NB4 (cell line): ENCODE measurements around the gene WIF1.
A peak's percentile ranks its signal among the peaks of the same experiment; 100 is the strongest.

Experiments
- DNase-seq: peaks from one replicate; pipeline ENCODE4 v3.0.0; 2010; ENCODE audit warnings: low read depth
- H3K4me3 ChIP-seq: one replicate; pipeline ENCODE4 v1.5.1; 2011; ENCODE audit warnings: mild to moderate bottlenecking, low read depth, low read length, moderate library complexity
- MYC ChIP-seq: IDR thresholded peaks from 2 replicates; pipeline ENCODE4 v1.6.1; 2011; ENCODE audit warnings: low read depth, low read length
- POLR2A ChIP-seq: IDR thresholded peaks from 2 replicates; pipeline ENCODE4 v1.6.1; 2011; ENCODE audit warnings: mild to moderate bottlenecking; ENCODE audit not compliant: insufficient read length; ENCODE audit errors: extremely low read depth
- TF ChIP-seq, protein P1 (sequence below): IDR thresholded peaks from one replicate; pipeline ENCODE4 v1.5.1; 2012; ENCODE audit warnings: low read depth, low read length
- TF ChIP-seq, protein P2 (sequence below): IDR thresholded peaks from 2 replicates; pipeline ENCODE4 v1.6.1; 2011; ENCODE audit warnings: low read depth, low read length

The WIF1 gene

DNA sequence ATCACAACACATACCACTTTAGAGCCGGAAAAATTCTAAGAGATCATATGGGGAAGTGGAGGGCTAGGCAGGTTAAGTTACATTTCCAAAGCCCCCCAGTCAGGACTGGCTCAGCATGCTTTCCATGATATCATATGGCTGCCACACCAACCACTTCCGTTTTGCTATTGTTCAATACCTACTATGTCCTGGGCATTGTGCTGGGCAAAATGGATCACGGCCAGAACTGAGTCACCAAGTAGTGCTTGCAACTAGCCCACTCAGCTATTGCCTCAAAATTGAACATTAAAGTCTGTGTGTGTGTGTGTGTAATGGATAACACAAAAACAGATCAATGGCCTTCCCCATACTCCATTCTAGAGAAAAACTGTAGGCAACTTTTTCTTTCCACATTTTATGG, 22.7 kb downstream of the WIF1 start:
- DNase-seq = peak; percentile 12
- H3K4me3 ChIP-seq = no peak overlapping the region
- no peak for TF ChIP-seq POLR2A
- TF ChIP-seq, protein P1, sequence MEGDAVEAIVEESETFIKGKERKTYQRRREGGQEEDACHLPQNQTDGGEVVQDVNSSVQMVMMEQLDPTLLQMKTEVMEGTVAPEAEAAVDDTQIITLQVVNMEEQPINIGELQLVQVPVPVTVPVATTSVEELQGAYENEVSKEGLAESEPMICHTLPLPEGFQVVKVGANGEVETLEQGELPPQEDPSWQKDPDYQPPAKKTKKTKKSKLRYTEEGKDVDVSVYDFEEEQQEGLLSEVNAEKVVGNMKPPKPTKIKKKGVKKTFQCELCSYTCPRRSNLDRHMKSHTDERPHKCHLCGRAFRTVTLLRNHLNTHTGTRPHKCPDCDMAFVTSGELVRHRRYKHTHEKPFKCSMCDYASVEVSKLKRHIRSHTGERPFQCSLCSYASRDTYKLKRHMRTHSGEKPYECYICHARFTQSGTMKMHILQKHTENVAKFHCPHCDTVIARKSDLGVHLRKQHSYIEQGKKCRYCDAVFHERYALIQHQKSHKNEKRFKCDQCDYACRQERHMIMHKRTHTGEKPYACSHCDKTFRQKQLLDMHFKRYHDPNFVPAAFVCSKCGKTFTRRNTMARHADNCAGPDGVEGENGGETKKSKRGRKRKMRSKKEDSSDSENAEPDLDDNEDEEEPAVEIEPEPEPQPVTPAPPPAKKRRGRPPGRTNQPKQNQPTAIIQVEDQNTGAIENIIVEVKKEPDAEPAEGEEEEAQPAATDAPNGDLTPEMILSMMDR = no peak
- TF ChIP-seq MYC = no peak

DNA sequence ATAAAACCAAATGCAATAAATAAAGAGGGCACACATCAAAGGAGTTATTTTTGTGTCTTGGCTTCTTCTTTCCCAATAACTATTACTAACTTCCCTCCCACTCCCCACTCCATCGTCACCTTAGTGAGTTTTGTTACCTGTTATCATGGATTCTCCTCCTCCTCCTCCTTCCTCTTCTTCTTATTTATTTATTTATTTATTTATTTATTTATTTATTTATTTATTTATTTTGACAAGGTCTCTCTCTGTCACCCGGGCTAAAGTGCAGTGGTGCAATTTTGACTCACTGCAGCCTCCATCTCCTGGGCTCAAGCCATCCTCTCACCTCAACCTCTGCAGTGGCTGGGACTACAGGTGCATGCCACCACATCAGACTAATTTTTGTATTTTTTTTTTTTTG, 26.4 kb downstream of the WIF1 start:
- DNase-seq = no peak
- H3K4me3 ChIP-seq = no peak overlapping the region
- TF ChIP-seq MYC (no peak), POLR2A (no peak)
- TF ChIP-seq, protein P2, sequence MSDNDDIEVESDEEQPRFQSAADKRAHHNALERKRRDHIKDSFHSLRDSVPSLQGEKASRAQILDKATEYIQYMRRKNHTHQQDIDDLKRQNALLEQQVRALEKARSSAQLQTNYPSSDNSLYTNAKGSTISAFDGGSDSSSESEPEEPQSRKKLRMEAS = no peak
- TF ChIP-seq, protein P1 = no peak

DNA sequence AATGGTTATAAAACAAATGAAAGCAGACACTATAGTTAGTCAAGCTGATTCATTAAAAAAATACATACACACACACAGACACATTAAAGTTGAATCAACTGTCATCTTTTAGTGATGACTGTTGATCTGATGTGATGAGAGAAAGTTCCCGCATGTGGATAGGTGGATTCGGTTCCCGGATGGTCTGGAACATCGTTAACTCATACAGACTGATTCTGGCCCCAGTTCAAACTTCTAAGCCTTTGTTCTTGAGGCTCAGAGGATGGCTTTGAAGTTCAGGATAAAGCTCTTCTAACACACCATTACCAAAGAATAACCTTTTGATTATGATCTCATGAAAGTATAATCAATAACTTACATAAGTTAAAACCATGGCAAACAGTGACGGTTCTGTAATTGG, 27.5 kb downstream of the WIF1 start:
- DNase-seq = no peak
- TF ChIP-seq, protein P1 = no peak
- TF ChIP-seq MYC = no peak
- no peak for TF ChIP-seq POLR2A
- TF ChIP-seq, protein P2 = no peak

DNA sequence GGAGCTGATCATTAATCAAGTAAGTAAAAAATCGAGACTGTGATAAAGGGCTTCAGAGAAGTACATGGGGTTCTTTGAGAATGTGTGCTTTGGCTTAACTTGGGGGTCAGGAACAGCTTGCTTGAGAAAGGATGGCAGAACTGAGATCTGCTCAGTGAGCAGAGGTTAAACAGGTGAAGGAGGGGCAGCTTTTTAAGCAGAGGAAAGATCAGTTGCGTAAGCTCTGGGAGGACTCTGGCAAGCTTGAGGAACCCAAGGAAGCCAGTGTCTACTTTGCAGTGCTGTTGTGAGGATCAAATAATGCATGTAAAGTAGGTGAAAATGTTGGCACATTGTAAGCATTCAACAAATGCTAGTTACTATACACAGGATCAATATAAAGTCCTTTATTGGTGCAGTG, 30.6 kb downstream of the WIF1 start:
- TF ChIP-seq MYC (no peak), POLR2A (no peak)
- TF ChIP-seq, protein P2 = no peak
- TF ChIP-seq, protein P1 = no peak
- H3K4me3 ChIP-seq = no peak overlapping the region
- no peak for DNase-seq

More for the DNA sequence above, 27.5 kb downstream of the WIF1 start:
- no peak overlapping the region for H3K4me3 ChIP-seq

DNA sequence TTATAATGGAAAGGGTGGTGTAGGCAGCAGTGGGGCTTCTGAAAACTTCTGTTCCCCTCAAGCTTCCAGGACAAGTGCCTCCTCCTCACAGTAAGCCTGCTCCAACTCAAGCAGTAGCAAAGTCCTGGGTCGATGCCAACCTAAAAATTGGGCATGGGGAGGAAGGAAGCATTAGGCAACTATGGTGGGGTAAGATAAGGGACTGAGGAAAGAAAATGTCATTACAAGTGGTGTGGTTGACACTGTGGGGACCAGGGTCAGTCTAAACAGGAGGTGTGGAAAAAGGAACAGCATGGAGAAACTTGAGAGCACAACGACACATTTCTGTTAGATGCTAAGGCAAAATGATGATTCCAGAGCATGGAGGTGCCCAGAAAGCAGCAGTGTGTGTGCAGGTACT, 34.9 kb downstream of the WIF1 start:
- no peak overlapping the region for H3K4me3 ChIP-seq
- TF ChIP-seq, protein P1 = no peak
- TF ChIP-seq, protein P2 = no peak
- TF ChIP-seq MYC (no peak), POLR2A (no peak)
- DNase-seq = no peak

DNA sequence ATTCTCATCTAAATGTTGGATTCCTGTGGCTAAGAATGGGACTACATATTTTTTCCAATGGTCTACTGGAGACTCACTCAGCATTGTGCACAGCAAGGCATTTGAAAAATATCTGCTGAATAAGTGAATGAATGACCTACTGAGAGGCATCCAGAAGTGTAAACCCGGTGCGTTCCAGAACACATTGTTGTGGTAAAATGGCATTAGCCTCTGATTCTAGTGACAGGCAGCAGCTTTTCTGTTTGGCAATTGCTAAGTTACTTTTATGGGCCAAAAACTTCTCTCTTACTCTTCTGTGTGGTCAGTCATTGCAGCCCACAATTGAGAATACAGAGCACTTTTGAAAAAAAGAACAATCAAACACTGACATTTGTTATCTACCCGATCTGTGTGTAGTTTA, 36.5 kb downstream of the WIF1 start:
- TF ChIP-seq, protein P2 = no peak
- TF ChIP-seq MYC = no peak
- TF ChIP-seq POLR2A = no peak
- TF ChIP-seq, protein P1 = no peak
- no peak overlapping the region for H3K4me3 ChIP-seq
- no peak for DNase-seq
